ENCODE measurements around the gene GAS7.

Gene GAS7

DNA sequence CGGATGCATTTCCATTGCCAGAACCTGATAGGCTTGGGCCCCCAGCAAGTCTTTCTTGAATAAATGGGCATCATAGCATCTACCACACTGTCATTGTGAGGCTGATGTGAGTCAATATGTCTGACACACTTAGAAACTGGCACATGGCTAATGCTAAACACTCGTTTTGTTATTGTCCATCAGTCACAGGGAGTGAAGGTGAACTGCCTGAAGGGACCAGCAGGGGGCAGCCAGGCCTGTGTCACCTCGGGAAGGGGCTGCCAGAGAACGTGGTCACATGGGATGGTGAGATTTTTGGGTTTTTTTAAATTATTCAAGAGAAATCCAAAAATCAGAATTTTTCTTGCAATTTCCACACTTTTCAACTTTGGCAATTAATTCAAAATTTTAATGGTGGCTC lies 292.5 kb downstream of the GAS7 start:
- no peak overlapping the region for H3K9ac ChIP-seq (ENCODE audit: insufficient read length)
- DNase-seq (ENCODE audit: low read depth, low spot score): no peak
- H3K4me3 ChIP-seq: no peak overlapping the region
- no peaks in the 10 kb centered on the region for H3K36me3 ChIP-seq (ENCODE audit: insufficient read depth, low read length)
- no peaks in the 10 kb centered on the region for H3K9me3 ChIP-seq (ENCODE audit: low read depth, low read length)
- H3K27ac ChIP-seq: no peak overlapping the region
- TF ChIP-seq EZH2 (IDR thresholded peaks at IDR 0.05): no peak
- TF ChIP-seq POLR2AphosphoS5 (IDR thresholded peaks at IDR 0.05; ENCODE audit: borderline replicate concordance, low read depth, low read length): no peak
- TF ChIP-seq FOXP2 (optimal IDR thresholded peaks at IDR 0.05; ENCODE audit: control extremely low read depth, extremely low read length, insufficient read depth): no peak

DNA sequence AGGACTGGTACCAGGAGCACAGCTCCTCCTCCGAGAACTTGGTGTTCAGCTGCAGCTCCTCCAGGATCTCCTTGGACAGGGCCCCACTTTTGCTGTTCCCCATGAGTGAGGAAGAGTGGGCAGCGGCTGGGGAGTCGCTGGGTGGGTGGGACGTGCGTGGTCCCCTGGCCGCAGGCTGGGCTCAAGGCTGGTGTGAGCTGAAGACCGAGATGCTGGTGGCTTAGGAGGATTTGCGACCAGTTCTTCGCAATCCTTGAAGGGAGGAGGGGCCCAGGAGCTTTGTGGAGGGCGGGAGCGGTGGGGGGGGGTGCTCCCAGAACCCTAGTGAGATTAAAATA lies 293.4 kb downstream of the GAS7 start, which contains the start of gene RCVRN:
Gene RCVRN (minus strand): TSS at position 194 of the 338 bp plus-strand sequence. CDS start 91 bp downstream, at position 103.
- Histone ChIP-seq H3K4me3 (no peak within 1 kb of the TSS), H3K36me3 (ENCODE audit: insufficient read depth, low read length) (no peaks in the 10 kb centered on the region), H3K9me3 (ENCODE audit: low read depth, low read length) (no peaks in the 10 kb centered on the region), H3K9ac (ENCODE audit: insufficient read length) (no peak within 1 kb of the TSS), H3K27ac (no peak within 1 kb of the TSS)
- TF ChIP-seq POLR2AphosphoS5 (IDR thresholded peaks at IDR 0.05; ENCODE audit: borderline replicate concordance, low read depth, low read length) (no peak), FOXP2 (optimal IDR thresholded peaks at IDR 0.05; ENCODE audit: control extremely low read depth, extremely low read length, insufficient read depth) (no peak), EZH2 (IDR thresholded peaks at IDR 0.05) (no peak)
- DNase-seq (ENCODE audit: low read depth, low spot score): no peak

DNA sequence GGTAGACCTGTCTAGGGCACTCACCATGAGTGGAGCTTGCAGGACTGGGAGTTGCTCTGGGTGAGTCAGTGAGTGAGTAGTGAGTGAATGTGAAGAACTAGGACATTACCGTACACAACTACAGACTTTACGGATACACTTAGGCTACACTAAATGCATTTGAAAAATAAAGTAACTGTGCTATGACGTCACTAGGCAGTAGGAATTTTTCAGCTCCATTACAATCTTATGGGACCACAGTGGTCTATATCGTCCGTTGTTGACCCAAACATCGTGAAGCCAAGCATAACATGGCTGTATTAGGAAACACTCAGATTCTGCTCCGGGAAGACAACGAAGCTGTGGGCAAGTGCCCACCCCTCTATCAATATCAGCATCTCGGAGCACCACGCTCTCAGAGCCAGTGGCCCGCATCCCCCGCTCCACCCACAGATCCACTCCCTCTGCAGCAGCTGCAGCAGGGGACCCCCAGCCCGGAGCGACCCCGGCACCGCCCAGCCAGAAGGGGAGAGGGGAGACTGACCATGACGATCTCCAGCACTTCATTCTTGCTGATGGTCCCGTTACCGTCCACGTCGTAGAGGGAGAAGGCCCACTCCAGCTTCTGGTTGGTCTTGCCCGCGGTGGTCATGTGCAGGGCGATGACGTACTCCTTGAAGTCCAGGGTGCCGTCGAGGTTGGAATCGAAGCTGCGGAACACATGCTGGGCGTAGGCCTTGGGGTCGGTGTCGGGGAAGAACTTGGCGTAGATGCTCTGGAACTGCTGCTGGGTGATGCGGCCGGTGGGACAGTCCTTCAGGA lies 293.9 kb downstream of the GAS7 start:
- TF ChIP-seq EZH2 (IDR thresholded peaks at IDR 0.05): no peak
- TF ChIP-seq FOXP2 (optimal IDR thresholded peaks at IDR 0.05; ENCODE audit: control extremely low read depth, extremely low read length, insufficient read depth): no peak
- TF ChIP-seq POLR2AphosphoS5 (IDR thresholded peaks at IDR 0.05; ENCODE audit: borderline replicate concordance, low read depth, low read length): no peak
- no peaks in the 10 kb centered on the region for H3K9me3 ChIP-seq (ENCODE audit: low read depth, low read length)
- H3K27ac ChIP-seq: no peak overlapping the region
- no peak overlapping the region for H3K4me3 ChIP-seq
- DNase-seq (ENCODE audit: low read depth, low spot score): no peak
- H3K9ac ChIP-seq (ENCODE audit: insufficient read length): no peak overlapping the region
- H3K36me3 ChIP-seq (ENCODE audit: insufficient read depth, low read length): no peaks in the 10 kb centered on the region

DNA sequence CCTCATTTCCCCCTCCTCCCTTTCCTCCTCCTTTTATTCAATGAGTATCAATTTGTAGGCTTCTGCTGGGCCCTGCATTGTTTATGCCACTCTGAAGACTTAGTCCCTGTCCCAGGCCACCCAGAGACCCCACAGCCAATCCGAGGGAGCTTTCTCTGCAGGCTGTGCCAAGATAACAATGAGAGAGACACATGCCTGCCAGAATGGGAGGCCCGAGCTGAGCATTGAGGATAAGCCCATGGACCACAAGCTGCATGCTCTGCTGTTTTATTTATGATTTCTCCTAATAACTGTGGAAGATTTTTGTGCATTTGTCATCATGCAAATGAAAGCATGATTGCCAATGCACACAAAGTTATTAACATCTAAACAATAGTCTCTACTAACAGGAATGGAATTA lies 296.3 kb downstream of the GAS7 start:
- Histone ChIP-seq H3K36me3 (ENCODE audit: insufficient read depth, low read length) (no peaks in the 10 kb centered on the region), H3K4me3 (no peak overlapping the region), H3K9me3 (ENCODE audit: low read depth, low read length) (no peaks in the 10 kb centered on the region), H3K9ac (ENCODE audit: insufficient read length) (no peak overlapping the region), H3K27ac (no peak overlapping the region)
- TF ChIP-seq FOXP2 (optimal IDR thresholded peaks at IDR 0.05; ENCODE audit: control extremely low read depth, extremely low read length, insufficient read depth) (no peak), EZH2 (IDR thresholded peaks at IDR 0.05) (no peak), POLR2AphosphoS5 (IDR thresholded peaks at IDR 0.05; ENCODE audit: borderline replicate concordance, low read depth, low read length) (no peak)
- DNase-seq (ENCODE audit: low read depth, low spot score): no peak

DNA sequence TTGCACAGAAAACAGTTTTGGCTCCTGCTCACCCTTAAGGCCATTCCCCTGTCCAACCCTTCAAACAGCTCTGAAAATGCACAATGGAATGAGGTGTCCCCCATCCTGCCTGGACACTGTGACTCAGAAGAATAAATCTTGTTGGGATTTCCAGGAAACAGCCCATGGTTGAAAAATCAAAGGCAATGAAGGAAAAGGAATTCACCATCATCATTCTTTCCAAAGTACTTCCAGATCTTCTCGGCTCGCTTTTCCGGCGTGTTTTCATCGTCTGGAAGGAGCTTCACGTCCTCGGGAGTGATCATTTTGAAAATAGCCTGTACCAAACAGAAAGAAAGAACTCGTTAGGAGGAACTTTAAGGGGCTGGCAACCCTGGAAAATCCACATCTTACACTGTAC lies 297.6 kb downstream of the GAS7 start:
- no peaks in the 10 kb centered on the region for H3K36me3 ChIP-seq (ENCODE audit: insufficient read depth, low read length)
- TF ChIP-seq FOXP2 (optimal IDR thresholded peaks at IDR 0.05; ENCODE audit: control extremely low read depth, extremely low read length, insufficient read depth) (no peak), POLR2AphosphoS5 (IDR thresholded peaks at IDR 0.05; ENCODE audit: borderline replicate concordance, low read depth, low read length) (no peak), EZH2 (IDR thresholded peaks at IDR 0.05) (no peak)
- no peaks in the 10 kb centered on the region for H3K9me3 ChIP-seq (ENCODE audit: low read depth, low read length)
- H3K27ac ChIP-seq: no peak overlapping the region
- H3K9ac ChIP-seq (ENCODE audit: insufficient read length): no peak overlapping the region
- no peak for DNase-seq (ENCODE audit: low read depth, low spot score)
- no peak overlapping the region for H3K4me3 ChIP-seq

DNA sequence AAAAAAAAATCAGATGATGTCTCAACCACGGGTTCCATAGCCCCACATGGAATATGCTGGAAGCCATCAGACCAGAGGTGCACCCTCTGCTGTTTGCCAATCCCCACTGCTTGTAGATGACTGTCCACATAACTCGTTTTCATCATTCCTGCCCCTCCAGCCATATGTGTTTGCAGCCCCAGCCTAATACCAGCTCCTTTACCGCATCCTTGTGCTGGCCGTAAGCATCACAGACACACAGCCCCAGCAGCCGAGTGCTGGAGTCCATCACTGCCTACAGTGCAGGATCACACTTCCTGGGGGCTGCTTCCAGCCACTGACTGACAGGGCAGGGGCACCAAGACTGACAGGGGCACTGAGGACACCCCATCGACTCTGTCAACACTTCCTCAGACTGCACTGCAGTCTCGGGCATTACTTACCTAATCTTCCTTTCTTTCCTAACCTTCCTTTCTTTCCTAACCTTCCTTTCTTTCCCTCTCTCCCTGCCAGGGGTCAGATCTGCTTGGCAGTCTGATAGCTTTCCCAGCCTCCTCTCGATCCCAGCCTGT lies 298.3 kb downstream of the GAS7 start:
- TF ChIP-seq POLR2AphosphoS5 (IDR thresholded peaks at IDR 0.05; ENCODE audit: borderline replicate concordance, low read depth, low read length) (no peak), EZH2 (IDR thresholded peaks at IDR 0.05) (no peak), FOXP2 (optimal IDR thresholded peaks at IDR 0.05; ENCODE audit: control extremely low read depth, extremely low read length, insufficient read depth) (no peak)
- H3K9me3 ChIP-seq (ENCODE audit: low read depth, low read length): no peaks in the 10 kb centered on the region
- H3K9ac ChIP-seq (ENCODE audit: insufficient read length): no peak overlapping the region
- H3K36me3 ChIP-seq (ENCODE audit: insufficient read depth, low read length): no peaks in the 10 kb centered on the region
- no peak overlapping the region for H3K4me3 ChIP-seq
- H3K27ac ChIP-seq: no peak overlapping the region
- DNase-seq (ENCODE audit: low read depth, low spot score): no peak

DNA sequence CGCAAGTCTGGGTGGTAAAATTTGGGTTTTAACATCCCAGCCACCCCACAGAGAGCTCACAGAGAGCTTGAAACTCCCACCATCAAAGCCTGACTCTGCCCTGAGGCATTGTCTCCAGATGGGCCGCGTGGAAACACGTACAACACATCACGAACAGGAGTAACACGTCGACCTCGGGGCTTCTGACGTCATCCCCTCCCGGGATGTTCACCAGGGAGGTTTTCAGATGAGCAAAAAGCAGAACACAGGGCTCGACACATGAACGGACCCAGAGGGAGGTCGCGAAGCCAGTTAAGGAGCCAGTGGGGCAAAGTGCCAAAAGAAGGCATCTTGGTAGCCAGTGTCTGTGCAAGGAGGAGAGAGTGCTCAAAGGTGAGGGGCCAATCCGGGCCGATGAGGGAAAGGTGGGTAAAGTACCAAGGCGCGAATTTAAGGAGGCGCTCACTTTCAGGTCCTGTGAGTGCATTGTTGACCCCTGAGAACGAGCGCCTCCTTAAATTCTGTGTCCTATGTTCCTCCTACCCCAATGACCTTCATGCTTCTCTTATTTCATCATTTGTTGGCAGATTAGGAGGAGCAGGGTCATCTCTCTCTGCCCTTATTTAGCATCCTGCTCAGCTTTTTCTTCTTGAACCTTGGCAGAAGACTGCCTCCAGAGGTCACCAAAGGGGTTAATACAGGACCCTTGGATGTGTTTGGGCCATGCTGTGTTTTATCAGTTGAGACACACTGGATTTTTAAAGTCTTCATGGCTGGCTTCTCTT lies 298.9 kb downstream of the GAS7 start:
- DNase-seq (ENCODE audit: low read depth, low spot score): no peak
- H3K4me3 ChIP-seq: no peak overlapping the region
- no peak overlapping the region for H3K9ac ChIP-seq (ENCODE audit: insufficient read length)
- H3K9me3 ChIP-seq (ENCODE audit: low read depth, low read length): no peaks in the 10 kb centered on the region
- no peak overlapping the region for H3K27ac ChIP-seq
- no peaks in the 10 kb centered on the region for H3K36me3 ChIP-seq (ENCODE audit: insufficient read depth, low read length)
- no peak for TF ChIP-seq POLR2AphosphoS5 (IDR thresholded peaks at IDR 0.05; ENCODE audit: borderline replicate concordance, low read depth, low read length)
- TF ChIP-seq EZH2 (IDR thresholded peaks at IDR 0.05): no peak
- TF ChIP-seq FOXP2 (optimal IDR thresholded peaks at IDR 0.05; ENCODE audit: control extremely low read depth, extremely low read length, insufficient read depth): no peak

DNA sequence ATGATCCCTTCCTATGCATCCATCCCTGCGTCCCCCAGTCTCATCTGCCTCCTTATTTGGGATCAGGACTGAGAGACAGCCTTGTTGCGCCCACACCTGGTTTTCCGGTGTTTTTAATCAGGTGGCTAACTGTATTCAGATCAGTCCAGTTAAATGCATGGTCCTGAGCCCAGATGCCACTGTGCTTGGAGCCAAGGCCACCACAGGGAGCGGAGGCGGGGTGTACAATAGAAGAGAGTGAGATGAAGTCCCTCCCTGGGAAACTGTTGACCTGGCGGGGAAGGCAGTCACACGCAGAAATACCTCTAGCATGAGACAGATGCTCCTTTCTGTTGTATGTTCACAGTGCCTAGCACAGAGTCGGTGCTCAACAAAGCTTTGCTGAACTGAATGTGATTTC lies 299.6 kb downstream of the GAS7 start:
- no peak overlapping the region for H3K27ac ChIP-seq
- H3K36me3 ChIP-seq (ENCODE audit: insufficient read depth, low read length): no peaks in the 10 kb centered on the region
- TF ChIP-seq FOXP2 (optimal IDR thresholded peaks at IDR 0.05; ENCODE audit: control extremely low read depth, extremely low read length, insufficient read depth) (no peak), POLR2AphosphoS5 (IDR thresholded peaks at IDR 0.05; ENCODE audit: borderline replicate concordance, low read depth, low read length) (no peak), EZH2 (IDR thresholded peaks at IDR 0.05) (no peak)
- no peaks in the 10 kb centered on the region for H3K9me3 ChIP-seq (ENCODE audit: low read depth, low read length)
- no peak overlapping the region for H3K4me3 ChIP-seq
- H3K9ac ChIP-seq (ENCODE audit: insufficient read length): no peak overlapping the region
- DNase-seq (ENCODE audit: low read depth, low spot score): no peak
